GM21360 (cell line): ENCODE measurements around the gene ZBTB7C.

Source experiments
- ATAC-seq: cut with Tn5 transposase; IDR thresholded peaks from one replicate; pipeline ENCODE4 v1.9.1; 2021; ENCODE audit warnings: mild to moderate bottlenecking, moderate library complexity; ENCODE audit not compliant: unreplicated experiment

The ZBTB7C gene

DNA sequence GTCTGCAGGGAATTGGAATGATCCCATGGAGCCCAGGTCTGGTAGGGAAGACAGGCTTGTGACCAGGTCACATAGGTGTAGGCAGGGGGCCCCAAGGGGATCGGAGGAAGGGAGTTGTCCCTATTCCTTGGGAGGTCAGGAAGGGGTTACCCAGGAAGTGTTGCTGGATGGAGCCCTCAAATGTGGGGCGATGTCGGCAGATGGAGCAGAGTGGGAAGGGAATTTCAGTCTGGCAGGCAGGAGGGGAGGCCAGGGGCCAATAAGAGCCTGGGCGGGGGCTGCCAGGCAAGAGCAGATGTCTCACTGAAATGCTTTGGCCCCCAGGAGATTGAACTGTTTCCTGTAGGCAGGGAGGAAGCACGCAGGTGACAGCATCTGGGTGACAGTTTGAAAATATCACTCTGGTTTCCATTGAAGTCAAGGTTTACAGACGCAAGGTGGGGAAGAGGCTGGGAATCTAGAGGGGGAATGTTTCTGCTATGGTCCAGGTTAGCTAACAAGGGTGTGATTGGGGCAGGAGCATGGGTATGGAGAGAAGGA is 397.2 kb downstream of the ZBTB7C start:
- ATAC-seq = no peak

DNA sequence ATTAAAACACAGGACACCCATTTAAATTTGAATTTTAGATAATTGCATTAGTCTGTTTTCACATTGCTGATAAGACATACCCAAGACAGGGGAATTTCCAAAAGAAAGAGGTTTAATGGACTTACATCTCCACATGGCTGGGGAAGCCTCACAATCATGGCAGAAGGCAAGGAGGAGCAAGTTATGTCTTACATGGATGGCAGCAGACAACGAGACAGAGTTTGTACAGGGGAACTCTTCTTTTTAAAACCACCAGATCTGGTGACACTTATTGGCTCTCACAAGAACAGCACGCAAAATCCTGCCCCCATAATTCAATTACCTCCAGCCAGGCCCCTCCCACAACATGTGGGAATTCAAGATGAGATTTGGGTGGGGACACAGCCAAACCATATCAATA is 398.9 kb downstream of the ZBTB7C start:
- ATAC-seq = no peak

DNA sequence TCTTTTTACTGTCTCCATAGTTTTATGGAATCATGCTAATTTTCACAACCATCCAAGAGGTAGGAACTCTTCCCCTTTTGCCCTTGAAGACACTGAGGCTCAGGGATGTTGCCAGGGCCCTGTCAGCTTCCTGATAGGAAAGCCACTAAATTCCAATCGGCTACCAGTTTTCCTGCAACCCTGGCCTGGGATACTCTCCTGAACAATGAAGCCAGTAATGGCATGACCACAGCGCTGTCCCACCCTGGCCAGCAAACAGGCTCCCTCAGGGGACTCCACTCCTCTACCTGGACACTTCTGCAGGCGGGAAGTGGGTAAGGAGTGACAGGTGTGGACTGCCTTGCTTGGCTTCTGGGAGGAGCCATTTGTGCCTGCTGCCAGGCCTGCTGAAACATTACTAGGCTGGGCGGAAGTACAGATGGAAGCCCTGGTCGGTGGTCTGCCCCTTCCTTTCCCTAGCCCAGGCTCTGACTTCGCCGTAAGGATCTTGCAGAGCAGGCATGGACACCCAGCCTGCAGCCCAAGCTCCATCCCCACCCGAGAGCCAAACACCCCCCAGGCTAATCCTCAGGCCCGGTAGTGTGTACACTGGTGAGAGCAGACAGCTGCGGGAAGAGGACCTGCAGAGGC is 400.0 kb downstream of the ZBTB7C start:
- ATAC-seq = no peak

DNA sequence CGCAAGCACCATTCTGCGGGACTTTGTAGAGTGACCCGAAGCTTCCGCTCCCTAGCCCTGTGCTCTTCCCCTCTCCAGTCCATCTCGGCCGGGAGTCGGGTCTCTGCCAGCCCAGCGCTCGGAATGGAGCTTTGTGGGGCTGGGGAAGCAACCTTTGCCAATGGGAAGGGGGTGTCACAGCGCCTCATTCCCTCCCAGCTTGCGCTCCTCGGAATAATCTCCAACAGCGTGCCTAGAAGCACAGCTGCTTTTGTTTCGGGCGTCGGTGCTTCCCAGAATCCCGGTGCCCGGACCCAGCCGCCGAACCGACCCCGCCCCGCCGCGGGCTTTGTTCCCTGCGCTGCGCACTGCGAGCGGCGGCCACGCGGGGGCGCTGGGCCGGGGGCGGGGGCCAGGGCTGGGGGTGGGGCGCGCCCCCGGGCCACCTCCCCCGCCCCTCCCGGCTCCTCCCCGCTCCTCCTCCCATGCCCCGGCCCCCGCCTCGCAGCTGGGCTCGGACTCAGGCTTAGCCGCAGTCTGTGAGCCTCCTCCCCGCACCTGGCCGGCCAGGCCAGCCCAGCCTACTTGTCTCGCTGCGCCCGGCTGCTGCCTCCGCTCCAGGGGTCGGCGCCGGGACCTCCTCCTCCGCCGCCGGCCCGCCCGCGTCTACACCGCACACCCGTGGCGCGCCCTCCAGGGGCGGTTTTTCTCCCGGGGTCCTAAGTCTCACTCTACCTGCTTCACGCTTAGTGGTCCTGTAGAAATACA is 401.1 kb downstream of the ZBTB7C start:
- ATAC-seq = peak; percentile 78

DNA sequence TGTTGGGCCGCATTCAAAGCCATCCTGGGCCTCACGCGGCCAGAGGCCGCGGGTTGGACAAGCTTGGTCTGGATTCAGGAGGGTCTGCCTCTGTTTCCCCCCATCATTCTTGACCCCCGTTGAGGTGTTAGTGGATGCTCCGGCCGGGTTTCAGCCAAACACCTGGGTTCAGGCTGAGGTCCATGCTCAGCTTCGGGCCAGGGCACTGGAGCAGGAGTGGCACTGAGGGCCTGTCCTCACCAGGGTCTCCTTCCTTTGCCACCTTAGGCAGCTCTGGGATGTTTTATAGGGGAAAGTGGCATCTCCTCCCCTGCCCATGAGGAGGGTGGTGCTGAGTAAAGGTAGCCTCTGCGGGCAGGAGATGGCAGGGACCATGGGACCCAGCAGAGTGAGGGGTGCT is 401.8 kb downstream of the ZBTB7C start:
- ATAC-seq = no peak

DNA sequence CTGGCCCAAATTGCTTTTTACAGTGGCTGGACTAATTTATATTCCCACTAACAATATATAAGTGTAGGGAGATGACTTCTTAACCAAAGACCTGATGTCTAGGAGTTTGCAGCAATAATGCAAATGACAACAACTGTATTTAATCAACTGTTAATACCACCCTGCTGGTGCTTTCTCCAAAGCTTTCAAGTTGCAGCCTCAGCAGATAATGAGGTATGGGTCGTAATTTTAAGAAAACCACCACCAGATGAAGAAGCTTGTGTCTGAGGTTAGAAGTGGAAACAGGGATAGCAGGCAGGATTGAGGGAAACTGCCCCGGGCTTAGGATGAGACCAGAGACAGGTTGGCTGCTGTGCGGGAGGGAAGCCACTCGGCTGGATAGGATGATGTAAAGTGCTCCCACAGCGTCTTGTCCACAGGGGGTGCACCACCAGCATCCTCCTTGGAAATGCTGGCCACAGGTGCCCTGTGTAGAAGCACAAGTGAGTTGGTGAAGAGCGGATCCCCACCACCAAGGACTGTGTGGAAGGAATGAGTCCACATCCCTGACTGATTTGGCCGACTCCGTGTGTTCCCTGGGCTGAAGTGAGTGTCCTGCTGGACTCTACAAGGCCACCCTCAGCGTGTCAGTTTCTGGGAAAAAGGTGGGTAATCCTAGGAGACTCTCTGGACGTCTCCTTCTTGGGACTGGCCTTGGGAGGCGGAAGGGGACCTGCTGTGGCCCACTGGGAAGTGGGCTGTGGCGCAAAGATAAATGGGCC is 402.6 kb downstream of the ZBTB7C start:
- no peak for ATAC-seq

DNA sequence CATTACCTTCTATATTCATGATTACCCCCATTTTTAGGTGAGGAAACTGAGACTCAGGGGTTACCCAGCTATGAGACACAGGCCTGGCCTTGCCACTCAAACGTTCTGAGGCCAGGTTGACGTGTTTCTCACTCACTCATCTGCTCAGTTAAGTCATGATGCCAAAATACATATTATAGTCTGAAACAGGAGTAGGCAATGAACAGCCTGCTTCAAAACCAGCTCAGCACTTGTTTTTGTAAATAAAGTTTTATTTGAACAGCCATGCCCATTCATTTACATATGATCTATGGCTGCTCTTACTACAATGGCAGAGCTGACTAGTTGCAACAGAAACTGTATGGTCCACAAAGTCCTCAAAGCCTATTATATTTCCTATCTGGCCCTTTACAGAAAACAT is 404.6 kb downstream of the ZBTB7C start:
- ATAC-seq = no peak

DNA sequence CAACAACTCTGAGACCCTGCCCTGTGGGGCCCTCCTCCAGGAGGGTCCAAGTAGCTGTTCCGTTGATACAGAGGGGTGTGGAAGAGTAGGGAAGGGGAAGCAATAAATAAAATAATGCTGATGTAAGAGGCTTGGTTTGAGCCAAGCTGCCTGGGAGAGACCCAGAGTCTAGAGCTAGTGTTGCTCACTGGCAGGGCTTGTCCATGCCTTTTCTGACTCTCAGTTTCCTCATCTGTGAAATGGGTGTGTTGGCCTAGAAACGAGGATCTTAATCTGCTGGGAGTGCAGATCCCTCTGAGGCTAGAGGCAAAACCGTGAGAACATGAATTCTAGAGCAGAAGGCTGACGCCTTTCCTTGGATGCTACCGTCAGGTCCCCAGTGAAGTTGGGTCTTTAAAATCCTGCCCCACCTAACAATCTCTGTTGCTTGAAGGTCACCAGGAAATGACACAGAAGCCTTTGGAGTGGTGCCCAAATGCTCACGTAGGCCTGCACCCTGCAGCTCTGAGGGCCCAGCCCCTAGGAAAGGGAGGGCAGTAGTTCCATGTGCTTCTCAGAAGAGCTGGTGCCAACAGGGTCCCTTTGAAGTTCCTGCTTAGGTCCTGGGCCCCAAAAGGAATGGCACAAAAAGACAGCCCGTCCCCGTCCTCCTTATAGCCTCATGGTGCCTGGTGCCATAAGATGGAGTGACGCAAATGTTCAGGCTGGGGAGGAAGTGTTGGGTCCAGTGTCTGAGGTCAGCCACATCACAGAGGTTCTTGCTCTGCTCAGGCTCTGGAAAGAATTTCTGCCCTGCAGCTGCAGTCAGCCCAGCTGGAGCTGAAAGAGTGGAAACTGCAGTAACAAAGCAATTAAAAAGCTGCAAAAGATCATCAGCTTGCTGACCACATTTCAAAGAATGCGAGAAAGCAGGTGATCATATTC is 405.5 kb downstream of the ZBTB7C start:
- ATAC-seq = no peak

DNA sequence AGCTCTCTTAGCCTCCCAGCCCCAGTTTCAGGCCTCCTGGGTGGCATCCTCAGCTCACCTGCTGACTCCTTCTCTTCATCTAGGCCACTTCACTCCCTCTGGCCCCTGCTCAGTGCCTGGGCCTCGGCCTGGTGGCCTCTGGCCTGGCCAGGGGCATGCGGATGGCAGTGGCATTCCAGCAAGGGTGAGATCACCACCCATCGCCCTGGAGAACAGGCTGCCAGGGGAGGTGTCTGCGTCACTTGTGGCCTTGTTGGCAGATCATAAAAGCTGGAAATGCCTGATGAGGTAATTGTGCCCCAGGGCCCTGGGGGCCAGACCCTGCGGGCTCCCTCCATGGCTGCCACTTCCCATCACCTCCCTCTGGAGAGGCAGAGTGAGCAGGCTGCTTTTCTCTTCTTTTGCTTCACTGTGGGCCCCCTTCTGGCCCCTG is 406.2 kb downstream of the ZBTB7C start:
- ATAC-seq = no peak

DNA sequence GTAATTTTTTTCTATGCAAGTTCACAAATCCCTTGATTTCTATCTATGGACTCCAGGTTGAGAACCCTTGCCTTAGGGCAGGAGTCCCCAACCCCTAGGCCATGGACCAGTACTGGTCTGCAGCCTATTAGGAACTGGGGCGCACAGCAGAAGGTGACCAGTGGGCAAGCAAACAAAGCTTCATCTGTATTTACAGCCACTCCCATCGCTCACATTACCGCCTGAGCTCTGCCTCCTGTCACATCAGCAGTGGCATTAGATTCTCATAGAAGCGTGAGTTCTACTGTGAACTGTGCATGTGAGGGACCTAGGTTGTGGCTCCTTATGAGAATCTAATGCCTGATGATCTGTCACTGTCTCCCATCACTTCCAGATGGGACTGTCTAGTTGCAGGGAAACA is 408.5 kb downstream of the ZBTB7C start:
- no peak for ATAC-seq

DNA sequence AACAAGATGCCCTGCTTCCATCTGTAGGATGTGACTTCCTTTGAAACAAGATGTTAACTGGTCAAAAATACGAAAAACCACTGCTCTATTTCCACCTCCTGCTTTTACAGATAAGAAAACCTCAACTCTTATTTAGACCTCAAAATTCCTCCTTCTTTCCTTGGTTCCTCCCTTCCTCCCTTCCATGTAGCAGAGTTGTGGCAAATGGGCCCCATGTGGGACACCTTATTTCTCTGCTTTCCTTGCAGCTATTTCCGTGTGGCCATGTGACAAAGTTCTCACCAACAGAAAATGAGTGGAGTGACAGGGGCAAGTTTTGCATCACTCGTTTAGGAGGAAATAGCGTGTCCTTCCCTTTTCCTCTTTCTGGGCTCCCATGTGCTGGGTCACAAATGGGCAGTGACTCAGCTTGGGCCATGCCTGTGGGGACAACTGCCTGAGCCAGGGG is 409.4 kb downstream of the ZBTB7C start:
- ATAC-seq = no peak

DNA sequence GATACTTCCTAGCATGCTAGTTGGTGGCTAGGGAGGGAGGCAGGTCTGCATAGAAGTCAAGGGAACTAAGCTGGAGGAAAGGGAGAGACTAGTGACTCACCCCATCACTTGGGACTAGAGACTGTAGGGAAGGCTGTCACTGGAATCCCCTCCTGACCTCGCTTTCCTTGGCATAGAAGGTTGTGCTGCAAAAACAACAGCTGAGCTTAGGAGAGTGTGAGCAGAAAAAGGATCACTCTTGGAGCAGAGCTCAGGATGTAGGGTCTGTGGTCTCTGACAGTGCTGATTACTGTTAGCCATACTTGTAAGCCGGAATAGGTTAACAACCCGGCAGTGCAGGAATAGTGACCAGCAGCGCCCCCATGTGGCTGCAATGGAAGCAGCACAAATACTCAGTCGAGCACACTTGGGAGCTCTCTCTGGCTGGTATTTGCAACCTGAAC is 411.8 kb downstream of the ZBTB7C start:
- no peak for ATAC-seq

DNA sequence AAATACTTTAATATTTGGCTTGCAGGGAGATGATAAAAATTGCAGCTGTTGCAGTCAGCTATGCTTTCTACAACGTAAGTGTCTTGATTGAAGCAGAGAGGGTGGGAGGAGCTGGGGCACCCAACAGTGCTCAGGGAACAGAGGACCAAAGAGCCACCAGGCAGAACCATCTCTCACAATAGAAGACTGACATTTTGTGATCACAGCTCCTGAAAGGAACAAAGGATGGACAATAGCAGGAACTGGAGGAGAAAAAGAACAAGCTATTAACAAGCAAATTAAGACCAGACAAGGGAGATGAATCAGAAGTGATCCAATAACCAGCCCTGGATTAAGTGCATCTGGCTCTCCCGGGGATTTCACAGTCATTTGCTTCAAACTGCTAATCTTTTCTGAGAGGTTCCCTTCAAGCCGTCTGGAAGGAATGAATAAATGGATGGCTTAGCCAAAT is 413.1 kb downstream of the ZBTB7C start:
- no peak for ATAC-seq

DNA sequence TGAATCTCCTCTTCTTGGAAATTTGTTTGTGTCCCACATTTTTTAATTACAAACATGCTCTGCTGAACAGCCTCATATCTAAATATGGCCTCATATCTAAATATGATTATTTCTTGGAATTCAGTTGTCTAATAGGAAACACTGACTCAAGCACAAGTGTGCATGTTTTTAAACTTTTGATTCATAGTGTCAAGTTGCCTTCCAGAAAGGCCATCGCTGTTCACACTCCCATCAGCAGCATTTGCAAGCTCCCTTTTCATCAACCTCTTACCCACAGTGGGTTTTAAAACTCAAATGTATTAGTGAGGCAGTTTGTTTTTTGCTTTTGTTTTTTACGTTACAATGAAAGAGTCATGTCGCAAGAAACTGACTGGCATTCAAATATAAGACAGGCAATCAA is 413.5 kb downstream of the ZBTB7C start:
- ATAC-seq = no peak

DNA sequence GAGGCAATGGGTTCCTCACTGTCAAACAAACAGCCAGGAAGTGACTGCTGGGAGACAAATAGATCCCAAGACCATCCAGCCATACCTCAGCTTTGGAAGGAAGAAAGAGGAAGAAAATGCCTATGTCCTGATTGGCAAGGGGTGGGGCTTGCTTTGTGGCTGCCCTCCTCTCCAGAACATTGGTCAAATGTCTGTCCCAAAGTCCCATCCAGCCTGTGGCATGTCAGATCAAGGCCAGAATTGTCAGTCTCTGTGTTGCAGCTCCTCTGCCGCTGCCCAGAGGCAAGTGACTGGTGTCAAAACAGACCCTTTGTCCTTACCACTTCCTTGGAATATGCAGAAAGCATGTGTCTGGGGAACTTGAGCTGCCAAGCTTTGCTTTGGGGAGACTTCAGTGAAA is 415.8 kb downstream of the ZBTB7C start:
- ATAC-seq = no peak

DNA sequence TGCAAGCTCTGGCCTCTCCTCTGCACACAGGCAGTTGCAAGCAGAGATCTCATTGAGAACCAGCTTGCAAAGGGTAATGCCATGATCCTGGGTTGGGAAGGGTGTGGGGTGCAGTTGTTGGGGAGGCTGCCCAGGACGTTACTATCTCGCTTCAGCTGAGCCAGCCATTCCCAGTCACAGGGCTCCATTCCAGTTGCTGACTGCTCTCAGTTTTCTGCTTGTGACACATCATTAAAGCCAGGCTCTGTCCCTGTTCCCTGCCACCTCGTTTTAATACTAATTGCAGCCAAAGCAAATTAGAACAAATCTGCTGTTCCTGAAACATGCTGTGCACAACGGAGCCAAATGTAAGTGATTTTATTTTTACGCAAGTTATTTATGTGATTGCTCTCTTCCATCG is 416.2 kb downstream of the ZBTB7C start:
- no peak for ATAC-seq

DNA sequence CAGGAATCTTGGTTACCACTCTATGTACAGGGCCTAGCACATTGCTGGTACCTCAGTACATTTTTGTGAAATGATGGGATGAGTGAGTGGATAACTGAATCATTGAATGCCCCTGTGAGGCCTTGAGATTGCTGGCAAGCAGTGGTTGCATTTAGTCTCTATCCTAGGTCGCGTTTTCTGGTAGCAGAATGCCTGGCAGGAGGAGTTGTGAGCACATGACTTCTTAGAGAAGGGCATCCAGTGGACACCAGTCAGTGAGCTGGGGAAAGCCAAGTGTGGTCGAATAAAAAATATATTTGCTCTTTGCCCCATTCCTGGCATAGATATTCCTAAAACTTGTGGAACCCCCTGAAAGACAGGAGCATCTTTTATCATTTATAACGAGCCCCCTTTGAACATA is 416.9 kb downstream of the ZBTB7C start:
- no peak for ATAC-seq

DNA sequence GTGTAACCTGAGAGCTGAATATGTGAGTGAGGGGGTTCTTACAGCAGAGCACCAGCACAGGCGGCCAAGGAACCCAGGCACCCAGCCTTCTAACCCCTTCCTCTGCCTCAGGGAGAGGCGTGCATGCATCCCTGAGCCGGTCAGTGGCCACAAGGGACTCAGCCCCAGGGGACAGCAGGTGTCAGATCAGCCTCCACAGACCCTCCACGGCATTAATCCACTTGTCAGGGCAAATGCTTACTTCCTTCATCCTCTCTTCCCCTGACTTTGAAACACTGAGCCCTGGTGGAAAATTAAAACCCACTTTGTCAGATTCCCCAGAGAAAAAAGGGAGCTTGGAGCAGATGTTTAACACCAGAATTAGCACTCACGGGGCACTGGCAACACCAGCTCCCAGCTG is 418.2 kb downstream of the ZBTB7C start:
- ATAC-seq = no peak

DNA sequence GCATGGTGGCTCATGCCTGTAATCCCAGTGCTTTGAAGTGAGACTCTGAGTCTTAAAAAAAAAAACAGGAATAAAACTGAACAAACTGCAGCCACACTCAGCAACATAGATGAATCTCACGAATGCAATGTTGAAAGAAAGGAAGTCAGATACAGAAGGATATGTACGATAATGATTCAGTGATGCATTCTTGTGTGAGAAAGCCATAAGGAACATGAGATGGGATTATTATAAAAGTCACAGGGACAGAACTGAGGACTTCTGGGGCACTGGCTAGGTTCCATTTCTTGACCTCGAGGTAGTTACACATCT is 421.8 kb downstream of the ZBTB7C start:
- ATAC-seq = no peak

DNA sequence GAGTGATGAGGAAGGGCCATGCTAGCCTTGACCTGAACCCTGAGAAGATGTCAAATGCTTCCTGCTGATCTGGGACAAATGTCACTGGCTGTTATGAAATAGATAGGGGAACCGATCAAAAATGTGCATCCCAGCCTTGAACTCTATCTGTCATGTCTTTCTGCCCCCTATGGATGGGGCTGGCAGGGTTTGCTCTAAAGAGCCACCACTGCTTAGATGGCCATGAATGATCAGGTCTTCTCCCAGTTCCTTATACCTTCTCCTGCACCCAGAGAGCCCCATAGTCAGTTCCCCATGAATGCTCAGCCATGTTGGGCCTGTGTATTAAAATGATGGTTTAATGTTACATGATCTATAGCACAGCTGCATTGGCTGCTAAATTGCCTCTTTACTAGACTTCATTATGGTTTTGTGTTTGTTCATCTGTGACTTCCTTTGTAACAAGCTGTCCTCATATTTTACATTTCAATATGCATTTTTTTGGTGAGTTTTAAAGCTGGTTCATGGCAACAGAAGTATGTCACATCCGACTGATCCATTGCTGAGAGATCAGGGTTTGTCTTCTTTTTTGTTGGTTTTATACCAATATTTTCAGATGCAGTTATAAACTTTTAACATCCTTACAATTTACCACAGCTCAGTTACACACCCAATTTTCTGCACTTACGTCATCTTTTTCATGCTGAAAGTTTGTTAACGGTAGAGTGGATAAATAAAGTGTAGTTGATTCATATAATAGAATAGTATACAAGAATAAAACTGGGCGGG is 422.4 kb downstream of the ZBTB7C start:
- ATAC-seq = no peak
